ENCODE measurements around the gene ENTPD3. TPM values are rescaled to one million over a fixed set of nuclear protein-coding genes. Genes with fewer than 3 reads are reported as not detected.

Gene ENTPD3
- total and polyA plus RNA-seq, 7 experiments from 2014 or later: not detected

DNA sequence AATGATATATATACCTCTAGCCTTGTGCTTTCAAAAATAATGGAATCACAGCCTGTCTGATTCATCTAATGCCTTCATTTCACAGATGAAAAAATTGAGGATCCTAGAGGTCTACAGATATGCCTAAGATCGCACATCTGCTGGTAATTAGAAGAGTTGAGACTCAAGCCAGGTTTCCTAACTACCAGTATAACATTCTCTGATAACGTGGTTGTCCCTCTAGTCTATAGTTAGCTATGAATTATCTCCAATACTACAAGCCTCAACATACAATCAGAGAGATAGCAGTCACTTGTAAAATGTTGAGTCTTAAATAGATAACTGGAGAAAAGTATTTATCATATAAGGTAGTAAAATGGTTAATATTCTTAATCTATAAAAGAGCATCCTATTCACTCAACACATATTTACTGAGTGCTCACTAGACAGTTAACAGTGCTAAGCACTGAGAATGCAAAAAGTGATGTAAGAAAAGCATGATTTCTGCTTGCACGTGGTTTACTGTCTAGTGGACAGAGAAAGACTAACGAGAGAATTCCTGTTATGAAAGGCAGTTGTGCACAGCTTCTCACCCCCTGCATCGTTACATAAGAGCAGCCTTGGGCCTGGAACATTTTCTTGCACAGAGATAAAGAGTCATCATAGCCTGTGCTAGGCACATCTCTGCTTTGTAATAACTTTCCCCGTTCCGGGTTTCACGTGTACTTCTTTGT, 4.9 kb upstream of the ENTPD3 start:
- no peak overlapping the region for H3K27ac ChIP-seq (ENCODE audit: low read depth, low read length)
- peaks cover 0 to 6% of the 10 kb centered on the region in 2 donors for H3K27me3 ChIP-seq (ENCODE audit: control insufficient read depth in 2 of 2, insufficient read depth in 2 of 2, low read length in 2 of 2)
- no peaks in the 10 kb centered on the region for H3K4me1 ChIP-seq (ENCODE audit: control insufficient read depth in 2 of 2, insufficient read depth in 2 of 2, low read length in 2 of 2)
- intact Hi-C loops (cut with micrococcal nuclease): no loop called here
- DNase-seq: no peak
- Mint-ChIP-seq H3K27me3 (peaks cover 9 to 21% (median 10%) of the 10 kb centered on the region in 5 donors), H3K4me1 (peaks cover 3 to 15% (median 7%) of the 10 kb centered on the region in 7 donors), H3K4me3 (no peak overlapping the region), H3K36me3 (peaks cover 0 to 4% (median 0%) of the 10 kb centered on the region in 5 donors), H3K27ac (no peak overlapping the region), H3K9me3 (peaks cover 0 to 10% (median 1%) of the 10 kb centered on the region in 11 donors)
- POLR2A ChIA-PET: no interaction called here
- no peaks in the 10 kb centered on the region for H3K9me3 ChIP-seq (ENCODE audit: control insufficient read depth in 2 of 3, low read length in 3 of 3)
- CTCF ChIA-PET: no interaction called here
- no peaks in the 10 kb centered on the region for H3K36me3 ChIP-seq (ENCODE audit: control insufficient read depth in 2 of 3, insufficient read depth in 3 of 3, low read length in 3 of 3)
- H3K4me3 ChIP-seq (ENCODE audit: low read length): no peak overlapping the region
- ATAC-seq: no peak

DNA sequence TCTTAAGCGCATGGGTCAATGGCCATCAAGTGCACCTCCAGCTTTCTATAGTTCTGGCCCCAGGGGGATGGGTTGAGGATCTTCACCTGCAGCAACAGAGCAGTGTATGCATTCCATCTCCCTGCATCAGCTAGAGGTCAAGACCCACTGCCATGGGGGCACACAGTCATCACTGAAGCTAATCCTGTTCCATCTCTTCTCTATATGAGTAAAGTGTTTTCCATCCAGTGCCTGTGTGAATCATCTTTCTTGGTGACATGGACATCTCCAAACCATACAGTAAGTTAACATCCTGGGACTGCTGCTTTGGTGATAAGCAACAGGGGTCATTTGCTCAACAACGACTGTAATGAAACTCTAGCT, 4.4 kb upstream of the ENTPD3 start:
- Histone ChIP-seq H3K4me1 (ENCODE audit: control insufficient read depth in 2 of 2, insufficient read depth in 2 of 2, low read length in 2 of 2) (peaks cover 4% of the 10 kb centered on the region in 2 donors), H3K4me3 (ENCODE audit: low read length) (no peak overlapping the region), H3K27me3 (ENCODE audit: control insufficient read depth in 2 of 2, insufficient read depth in 2 of 2, low read length in 2 of 2) (peaks cover 0 to 10% of the 10 kb centered on the region in 2 donors), H3K27ac (ENCODE audit: low read depth, low read length) (no peak overlapping the region), H3K36me3 (ENCODE audit: control insufficient read depth in 2 of 3, insufficient read depth in 3 of 3, low read length in 3 of 3) (no peaks in the 10 kb centered on the region), H3K9me3 (ENCODE audit: control insufficient read depth in 2 of 3, low read length in 3 of 3) (no peaks in the 10 kb centered on the region)
- intact Hi-C loops (cut with micrococcal nuclease): no loop called here
- Mint-ChIP-seq H3K4me3 (no peak overlapping the region), H3K36me3 (peaks cover 0 to 4% (median 0%) of the 10 kb centered on the region in 5 donors), H3K9me3 (peaks cover 0 to 8% (median 0%) of the 10 kb centered on the region in 11 donors), H3K27ac (no peak overlapping the region), H3K4me1 (peaks cover 5 to 17% (median 12%) of the 10 kb centered on the region in 7 donors), H3K27me3 (peaks cover 13 to 25% (median 16%) of the 10 kb centered on the region in 5 donors)
- ChIA-PET CTCF (no interaction called here), POLR2A (no interaction called here)
- ATAC-seq (no peak), DNase-seq (no peak)

DNA sequence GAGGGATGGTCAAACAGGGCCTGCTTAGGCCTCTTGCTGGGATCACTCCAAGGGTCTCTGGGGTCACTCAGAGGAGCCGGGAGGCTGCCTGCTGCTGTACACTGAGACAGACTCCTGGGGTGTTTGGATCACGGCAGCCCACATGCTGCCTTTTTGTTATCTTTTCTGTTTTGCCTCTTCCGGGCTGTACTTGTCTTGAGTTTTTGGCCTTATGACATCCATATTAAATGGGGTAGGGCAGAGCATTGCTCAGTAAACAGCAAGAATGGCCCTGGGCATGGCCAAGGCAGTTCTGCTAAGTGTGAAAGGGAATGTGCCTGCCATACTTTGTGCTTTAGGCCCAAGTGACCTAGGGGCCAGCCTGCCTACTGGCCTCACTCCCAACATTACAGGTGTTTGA, 771 bp upstream of the ENTPD3 start:
- Histone ChIP-seq H3K4me3 (ENCODE audit: low read length) (no peak overlapping the region), H3K27ac (ENCODE audit: low read depth, low read length) (no peak overlapping the region), H3K27me3 (ENCODE audit: control insufficient read depth in 2 of 2, insufficient read depth in 2 of 2, low read length in 2 of 2) (peaks cover 0 to 10% of the 10 kb centered on the region in 2 donors), H3K9me3 (ENCODE audit: control insufficient read depth in 2 of 3, low read length in 3 of 3) (no peaks in the 10 kb centered on the region), H3K36me3 (ENCODE audit: control insufficient read depth in 2 of 3, insufficient read depth in 3 of 3, low read length in 3 of 3) (no peaks in the 10 kb centered on the region), H3K4me1 (ENCODE audit: control insufficient read depth in 2 of 2, insufficient read depth in 2 of 2, low read length in 2 of 2) (peaks cover 4% of the 10 kb centered on the region in 2 donors)
- ChIA-PET CTCF (no interaction called here), POLR2A (no interaction called here)
- Mint-ChIP-seq H3K4me3 (peak overlapping the region in 7 of 10 donors; percentile 45 to 83 (median 72)), H3K27me3 (peaks cover 33 to 44% (median 39%) of the 10 kb centered on the region in 5 donors), H3K27ac (no peak overlapping the region), H3K9me3 (peaks cover 0 to 7% (median 0%) of the 10 kb centered on the region in 11 donors), H3K4me1 (peaks cover 5 to 19% (median 9%) of the 10 kb centered on the region in 7 donors), H3K36me3 (peaks cover 0 to 10% (median 0%) of the 10 kb centered on the region in 5 donors)
- ATAC-seq (peak; percentile 3), DNase-seq (no peak)
- intact Hi-C loops (cut with micrococcal nuclease): no loop called here

DNA sequence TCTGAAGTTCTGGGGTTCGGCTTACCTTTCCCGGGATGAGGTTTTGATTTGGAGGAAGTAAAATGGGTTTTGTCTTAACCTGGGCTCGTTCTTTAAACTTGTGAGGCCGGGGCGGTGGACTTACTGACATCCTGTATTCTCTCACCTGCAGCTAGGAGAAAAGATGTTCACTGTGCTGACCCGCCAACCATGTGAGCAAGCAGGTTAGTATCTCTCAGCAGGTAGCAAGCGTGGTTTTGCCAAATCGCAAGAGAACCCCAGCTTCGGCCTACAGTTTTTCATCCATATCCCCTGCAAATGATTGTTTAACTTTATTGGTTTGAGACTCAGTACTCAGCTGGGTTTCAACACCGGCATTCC, 891 bp downstream of the ENTPD3 start:
- Mint-ChIP-seq H3K27me3 (peaks cover 33 to 43% (median 39%) of the 10 kb centered on the region in 5 donors), H3K4me1 (peaks cover 5 to 19% (median 9%) of the 10 kb centered on the region in 7 donors), H3K27ac (no peak overlapping the region), H3K9me3 (peaks cover 0 to 7% (median 0%) of the 10 kb centered on the region in 11 donors), H3K36me3 (peaks cover 0 to 14% (median 13%) of the 10 kb centered on the region in 5 donors), H3K4me3 (peak overlapping the region in 3 of 10 donors; percentile 26 to 83 (median 77))
- Histone ChIP-seq H3K36me3 (ENCODE audit: control insufficient read depth in 2 of 3, insufficient read depth in 3 of 3, low read length in 3 of 3) (no peaks in the 10 kb centered on the region), H3K4me3 (ENCODE audit: low read length) (no peak overlapping the region), H3K27ac (ENCODE audit: low read depth, low read length) (no peak overlapping the region), H3K9me3 (ENCODE audit: control insufficient read depth in 2 of 3, low read length in 3 of 3) (no peaks in the 10 kb centered on the region), H3K4me1 (ENCODE audit: control insufficient read depth in 2 of 2, insufficient read depth in 2 of 2, low read length in 2 of 2) (peaks cover 4% of the 10 kb centered on the region in 2 donors), H3K27me3 (ENCODE audit: control insufficient read depth in 2 of 2, insufficient read depth in 2 of 2, low read length in 2 of 2) (peaks cover 0 to 10% of the 10 kb centered on the region in 2 donors)
- DNase-seq (no peak), ATAC-seq (no peak)
- ChIA-PET POLR2A (no interaction called here), CTCF (no interaction called here)
- intact Hi-C loops (cut with micrococcal nuclease): no loop called here

DNA sequence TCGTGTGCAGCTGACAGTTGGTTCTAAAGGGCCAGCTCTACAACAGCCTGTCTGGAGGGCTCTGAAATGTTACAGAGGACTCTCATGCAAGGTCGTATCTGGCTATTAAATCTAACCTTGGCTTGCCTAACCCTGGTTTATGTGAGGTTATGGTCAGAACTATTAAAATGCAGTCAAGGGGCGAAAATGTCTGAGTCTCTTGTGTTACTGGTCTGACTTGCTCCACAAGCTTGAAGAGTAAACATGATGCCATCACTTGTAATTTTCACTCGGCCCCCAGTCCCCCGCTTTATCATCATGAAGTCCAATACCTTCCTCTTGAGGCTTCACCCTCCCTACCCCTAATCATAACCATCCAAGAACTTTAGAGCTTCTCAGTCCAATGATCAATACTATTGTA, 9.4 kb downstream of the ENTPD3 start:
- Histone ChIP-seq H3K4me3 (ENCODE audit: low read length) (no peak overlapping the region), H3K9me3 (ENCODE audit: control insufficient read depth in 2 of 3, low read length in 3 of 3) (no peaks in the 10 kb centered on the region), H3K27ac (ENCODE audit: low read depth, low read length) (no peak overlapping the region), H3K36me3 (ENCODE audit: control insufficient read depth in 2 of 3, insufficient read depth in 3 of 3, low read length in 3 of 3) (no peaks in the 10 kb centered on the region), H3K4me1 (ENCODE audit: control insufficient read depth in 2 of 2, insufficient read depth in 2 of 2, low read length in 2 of 2) (no peaks in the 10 kb centered on the region), H3K27me3 (ENCODE audit: control insufficient read depth in 2 of 2, insufficient read depth in 2 of 2, low read length in 2 of 2) (no peaks in the 10 kb centered on the region)
- no peaks in the 10 kb centered on the region for H3K4me1 Mint-ChIP-seq
- intact Hi-C loops (cut with micrococcal nuclease): no loop called here
- CTCF ChIA-PET: no interaction called here
- H3K36me3 Mint-ChIP-seq: peaks cover 0 to 51% (median 29%) of the 10 kb centered on the region in 5 donors
- H3K4me3 Mint-ChIP-seq: no peak overlapping the region
- H3K27ac Mint-ChIP-seq: no peak overlapping the region
- POLR2A ChIA-PET: interaction anchor here (0.5 kb wide), 1 partner anchor 20 kb away, joined by 3 read pairs; no protein-coding TSS in a partner anchor
- H3K27me3 Mint-ChIP-seq: peaks cover 0 to 5% (median 0%) of the 10 kb centered on the region in 5 donors
- peaks cover 0 to 16% (median 2%) of the 10 kb centered on the region in 11 donors for H3K9me3 Mint-ChIP-seq
- no peak for DNase-seq
- ATAC-seq: no peak

DNA sequence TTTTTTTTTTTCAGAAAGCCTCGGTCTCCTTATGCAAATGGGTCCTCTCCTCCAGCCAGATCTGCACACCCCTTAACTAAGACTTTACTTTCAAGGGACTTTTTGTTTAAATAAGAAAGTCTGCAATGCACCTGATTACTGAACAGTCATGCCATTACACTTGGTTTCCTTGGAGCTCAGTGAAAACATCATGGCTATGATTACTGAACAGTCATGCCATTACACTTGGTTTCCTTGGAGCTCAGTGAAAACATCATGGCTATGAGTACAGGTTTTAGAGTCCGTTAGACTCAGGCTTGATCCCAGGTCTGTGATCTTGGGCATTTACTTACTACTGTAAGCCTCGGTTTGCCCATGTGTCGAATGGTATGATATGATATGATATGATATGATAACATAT, 10.1 kb downstream of the ENTPD3 start:
- POLR2A ChIA-PET: no interaction called here
- Mint-ChIP-seq H3K4me3 (no peak overlapping the region), H3K4me1 (no peaks in the 10 kb centered on the region), H3K36me3 (peaks cover 0 to 51% (median 23%) of the 10 kb centered on the region in 5 donors), H3K27me3 (peaks cover 0 to 5% (median 0%) of the 10 kb centered on the region in 5 donors), H3K27ac (no peak overlapping the region), H3K9me3 (peaks cover 0 to 16% (median 2%) of the 10 kb centered on the region in 11 donors)
- no peak for DNase-seq
- Histone ChIP-seq H3K9me3 (ENCODE audit: control insufficient read depth in 2 of 3, low read length in 3 of 3) (no peaks in the 10 kb centered on the region), H3K4me1 (ENCODE audit: control insufficient read depth in 2 of 2, insufficient read depth in 2 of 2, low read length in 2 of 2) (no peaks in the 10 kb centered on the region), H3K36me3 (ENCODE audit: control insufficient read depth in 2 of 3, insufficient read depth in 3 of 3, low read length in 3 of 3) (no peaks in the 10 kb centered on the region), H3K27me3 (ENCODE audit: control insufficient read depth in 2 of 2, insufficient read depth in 2 of 2, low read length in 2 of 2) (no peaks in the 10 kb centered on the region), H3K27ac (ENCODE audit: low read depth, low read length) (no peak overlapping the region), H3K4me3 (ENCODE audit: low read length) (no peak overlapping the region)
- CTCF ChIA-PET: no interaction called here
- ATAC-seq: no peak
- intact Hi-C loops (cut with micrococcal nuclease): no loop called here

DNA sequence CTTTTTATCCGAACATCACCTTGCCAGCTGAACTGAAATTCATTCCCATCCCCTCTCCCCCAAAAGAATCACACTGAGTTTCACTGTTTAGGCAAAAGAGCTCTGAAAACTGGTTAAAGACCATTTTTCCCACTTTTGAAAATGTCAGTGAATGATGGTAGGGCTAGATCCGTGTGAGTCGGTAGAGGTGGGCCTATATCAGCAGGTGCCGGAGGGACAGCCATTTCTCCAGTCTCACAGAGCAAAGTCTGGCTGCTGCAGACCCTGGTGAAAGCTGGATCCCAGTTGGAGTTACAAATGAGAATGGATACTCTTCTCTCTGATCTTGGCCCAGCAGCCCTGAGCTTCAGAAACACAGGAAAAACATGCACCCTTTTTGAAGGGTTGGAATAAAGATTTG, 10.9 kb downstream of the ENTPD3 start:
- H3K4me3 ChIP-seq (ENCODE audit: low read length): no peak overlapping the region
- no peaks in the 10 kb centered on the region for H3K27me3 ChIP-seq (ENCODE audit: control insufficient read depth in 2 of 2, insufficient read depth in 2 of 2, low read length in 2 of 2)
- DNase-seq (no peak), ATAC-seq (no peak)
- no peak overlapping the region for H3K27ac ChIP-seq (ENCODE audit: low read depth, low read length)
- ChIA-PET CTCF (no interaction called here), POLR2A (no interaction called here)
- H3K4me1 ChIP-seq (ENCODE audit: control insufficient read depth in 2 of 2, insufficient read depth in 2 of 2, low read length in 2 of 2): no peaks in the 10 kb centered on the region
- intact Hi-C loops (cut with micrococcal nuclease): no loop called here
- H3K27me3 Mint-ChIP-seq: peaks cover 0 to 5% (median 0%) of the 10 kb centered on the region in 5 donors
- no peak overlapping the region for H3K27ac Mint-ChIP-seq
- H3K4me1 Mint-ChIP-seq: no peaks in the 10 kb centered on the region
- H3K9me3 ChIP-seq (ENCODE audit: control insufficient read depth in 2 of 3, low read length in 3 of 3): no peaks in the 10 kb centered on the region
- no peak overlapping the region for H3K4me3 Mint-ChIP-seq
- peaks cover 0 to 16% (median 2%) of the 10 kb centered on the region in 11 donors for H3K9me3 Mint-ChIP-seq
- H3K36me3 Mint-ChIP-seq: peaks cover 0 to 51% (median 16%) of the 10 kb centered on the region in 5 donors
- no peaks in the 10 kb centered on the region for H3K36me3 ChIP-seq (ENCODE audit: control insufficient read depth in 2 of 3, insufficient read depth in 3 of 3, low read length in 3 of 3)

All from naive thymus-derived CD4-positive, alpha-beta T cell (primary cell).